Peyer's patch (tissue), 4 donors: Measurements from ENCODE around the gene GRID2.

Experiments
- POLR2A ChIP-seq, 2 donors: fragments of 450-650 bp; IDR thresholded peaks; one replicate each; pipeline ENCODE4 v1.5.1; 2017; ENCODE audit warnings: antibody characterized with exemption in 2 of 2, mild to moderate bottlenecking in 2 of 2, moderate library complexity in 2 of 2
- TF ChIP-seq, protein P1 (sequence below), 6 experiments: fragments of 450-650 bp in 4 of 6; fragments of 200-600 bp in 2 of 6; sonication (generic) in 1 of 6; IDR thresholded peaks; one replicate each; pipeline ENCODE4 v1.5.1; 2017 to 2019; ENCODE audit warnings: antibody characterized with exemption in 6 of 6, mild to moderate bottlenecking in 3 of 6, moderate library complexity in 1 of 6

DNA sequence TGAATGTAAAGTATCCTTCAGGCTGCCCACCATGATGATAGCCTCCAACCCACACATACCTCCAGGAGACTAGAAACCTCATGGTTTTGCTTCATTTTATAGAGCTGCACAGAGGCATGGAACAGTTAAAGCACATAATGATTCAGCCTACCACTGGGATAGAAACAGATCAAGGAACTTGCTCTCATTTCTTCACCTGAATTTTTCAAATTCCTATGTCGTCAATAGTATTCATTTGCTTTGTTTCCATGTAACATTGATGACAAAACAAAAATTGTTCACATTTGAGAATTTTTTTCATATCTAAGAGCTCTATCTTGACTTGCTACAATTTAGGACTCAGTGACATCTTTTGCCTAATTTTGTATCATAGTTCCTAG lies 1473.3 kb downstream of the GRID2 start:
- TF ChIP-seq POLR2A (IDR thresholded peaks at IDR 0.05), result no peak
- TF ChIP-seq, protein P1, sequence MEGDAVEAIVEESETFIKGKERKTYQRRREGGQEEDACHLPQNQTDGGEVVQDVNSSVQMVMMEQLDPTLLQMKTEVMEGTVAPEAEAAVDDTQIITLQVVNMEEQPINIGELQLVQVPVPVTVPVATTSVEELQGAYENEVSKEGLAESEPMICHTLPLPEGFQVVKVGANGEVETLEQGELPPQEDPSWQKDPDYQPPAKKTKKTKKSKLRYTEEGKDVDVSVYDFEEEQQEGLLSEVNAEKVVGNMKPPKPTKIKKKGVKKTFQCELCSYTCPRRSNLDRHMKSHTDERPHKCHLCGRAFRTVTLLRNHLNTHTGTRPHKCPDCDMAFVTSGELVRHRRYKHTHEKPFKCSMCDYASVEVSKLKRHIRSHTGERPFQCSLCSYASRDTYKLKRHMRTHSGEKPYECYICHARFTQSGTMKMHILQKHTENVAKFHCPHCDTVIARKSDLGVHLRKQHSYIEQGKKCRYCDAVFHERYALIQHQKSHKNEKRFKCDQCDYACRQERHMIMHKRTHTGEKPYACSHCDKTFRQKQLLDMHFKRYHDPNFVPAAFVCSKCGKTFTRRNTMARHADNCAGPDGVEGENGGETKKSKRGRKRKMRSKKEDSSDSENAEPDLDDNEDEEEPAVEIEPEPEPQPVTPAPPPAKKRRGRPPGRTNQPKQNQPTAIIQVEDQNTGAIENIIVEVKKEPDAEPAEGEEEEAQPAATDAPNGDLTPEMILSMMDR (IDR thresholded peaks at IDR 0.05), result no peak
